Measurements from ENCODE around the gene FAM162A.

- TF ChIP-seq CTCF (IDR thresholded peaks at IDR 0.05; ENCODE audit: low read depth, low read length, missing input control) (peak; percentile 31), REST (IDR thresholded peaks at IDR 0.05) (peak; percentile 74), JUND (IDR thresholded peaks at IDR 0.05) (no peak), HNF4G (IDR thresholded peaks at IDR 0.05) (no peak), YY1 (IDR thresholded peaks at IDR 0.05) (peak; percentile 87), RXRA (IDR thresholded peaks at IDR 0.05) (no peak)
These were observed at the start of gene FAM162A for GRCh38 chr3:122383771-122384697.

Measured in liver (tissue), 3 donors.